Stomach smooth muscle (tissue), 2 donors: ENCODE results near the gene ABCC12.

Experiments
- H3K27ac ChIP-seq: one replicate; pipeline ENCODE4 v1.7.0; 2013; ENCODE audit warnings: mild to moderate bottlenecking, low read length, inconsistent platforms
- H3K27me3 ChIP-seq, 2 donors: one replicate each; pipeline ENCODE4 v1.7.0; 2013; ENCODE audit warnings: low read length in 2 of 2; ENCODE audit not compliant: insufficient read depth in 2 of 2, control insufficient read depth in 1 of 2
- H3K36me3 ChIP-seq, 2 donors: one replicate each; pipeline ENCODE4 v1.7.0; 2013; ENCODE audit warnings: low read length in 2 of 2; ENCODE audit not compliant: control insufficient read depth in 2 of 2, insufficient read depth in 2 of 2
- H3K4me1 ChIP-seq: one replicate; pipeline ENCODE4 v1.7.0; 2013; ENCODE audit warnings: low read length; ENCODE audit not compliant: control insufficient read depth, insufficient read depth
- H3K4me3 ChIP-seq, 2 donors: one replicate each; pipeline ENCODE4 v1.7.0; 2013; ENCODE audit warnings: low read length in 2 of 2
- H3K9ac ChIP-seq, 2 donors: one replicate each; pipeline ENCODE4 v1.7.0; 2013; ENCODE audit warnings: low read length in 2 of 2, mild to moderate bottlenecking in 1 of 2
- H3K9me3 ChIP-seq, 2 donors: one replicate each; pipeline ENCODE4 v1.7.0; 2013; ENCODE audit warnings: low read length in 2 of 2; ENCODE audit not compliant: control insufficient read depth in 2 of 2
- donor health status: healthy.
- donor health status: Pancreatic carcinoma.

The ABCC12 gene

DNA sequence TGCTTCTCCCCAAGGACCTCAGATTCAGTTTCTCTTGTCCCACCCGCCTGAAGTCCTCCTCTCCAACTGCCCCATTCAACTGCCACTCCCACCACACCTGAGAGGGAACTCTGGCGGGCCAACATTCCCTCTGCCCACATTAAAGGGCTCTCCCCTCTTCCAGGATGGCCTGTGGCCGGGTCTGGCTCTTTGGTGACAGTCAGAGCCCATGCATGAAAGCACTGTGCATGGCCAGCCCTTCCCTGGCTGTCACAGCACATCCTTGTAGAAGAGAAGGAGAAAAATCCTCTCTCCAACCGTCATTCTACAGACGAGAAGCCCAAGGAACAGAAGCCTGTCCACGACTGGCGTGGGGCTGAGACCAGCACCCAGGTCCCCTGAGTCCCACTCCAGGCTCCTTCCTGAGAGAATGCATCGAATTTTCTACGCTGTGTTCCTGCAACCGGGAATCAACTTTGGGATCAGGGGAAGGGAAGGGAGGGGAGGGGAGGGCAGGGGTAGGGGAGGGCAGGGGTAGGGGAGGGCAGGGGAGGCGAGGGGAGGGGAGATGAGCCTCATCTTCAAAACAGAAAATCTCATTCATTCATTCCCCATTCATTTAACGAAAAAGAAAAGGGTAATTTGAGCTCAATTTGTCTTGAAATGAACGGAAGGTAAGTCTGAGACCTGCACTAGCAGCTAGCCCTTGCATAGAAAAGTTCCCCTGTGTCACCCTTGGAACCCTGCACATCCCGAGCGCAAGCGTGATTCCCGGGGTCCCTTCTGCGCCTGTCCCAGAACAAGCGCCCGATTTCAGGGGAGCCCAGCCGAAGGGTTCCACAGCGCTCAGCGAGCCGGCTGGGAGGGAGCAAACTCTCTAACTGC is at the start of gene ABCC12:
TSS of gene ABCC12 (minus strand) at position 68 of the 864 bp plus-strand sequence. CDS start 9,569 bp downstream, outside the sequence.
- peaks cover 0 to under 1% of the 10 kb centered on the region in 2 donors for H3K9me3 ChIP-seq
- H3K27ac ChIP-seq, result no peak within 1 kb of the TSS
- H3K9ac ChIP-seq, result no peak within 1 kb of the TSS
- H3K4me3 ChIP-seq, result no peak within 1 kb of the TSS
- peaks cover 6 to 11% of the 10 kb centered on the region in 2 donors for H3K27me3 ChIP-seq
- peaks cover 3% of the 10 kb centered on the region for H3K4me1 ChIP-seq
- no peaks in the 10 kb centered on the region for H3K36me3 ChIP-seq

DNA sequence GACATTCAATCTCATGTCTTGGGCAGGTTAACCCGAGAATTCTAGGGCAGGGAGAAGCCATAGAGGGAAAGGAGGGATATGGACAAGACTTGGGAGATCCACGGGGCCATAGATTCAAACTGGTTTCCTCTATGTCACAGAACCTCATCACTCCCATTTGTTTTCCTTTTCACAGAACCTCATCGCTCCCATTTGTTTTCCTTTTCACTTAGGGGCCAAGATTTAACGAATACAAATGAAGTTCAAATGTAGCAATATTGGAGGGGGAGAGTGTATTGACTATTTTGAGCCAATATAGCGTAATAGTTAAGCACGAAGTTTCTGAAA is 49.0 kb upstream of the ABCC12 start:
- Histone ChIP-seq H3K27ac (no peak overlapping the region), H3K4me1 (no peaks in the 10 kb centered on the region), H3K9me3 (no peaks in the 10 kb centered on the region), H3K27me3 (peaks cover 2 to 6% of the 10 kb centered on the region in 2 donors), H3K4me3 (no peak overlapping the region), H3K9ac (no peak overlapping the region), H3K36me3 (no peaks in the 10 kb centered on the region)

DNA sequence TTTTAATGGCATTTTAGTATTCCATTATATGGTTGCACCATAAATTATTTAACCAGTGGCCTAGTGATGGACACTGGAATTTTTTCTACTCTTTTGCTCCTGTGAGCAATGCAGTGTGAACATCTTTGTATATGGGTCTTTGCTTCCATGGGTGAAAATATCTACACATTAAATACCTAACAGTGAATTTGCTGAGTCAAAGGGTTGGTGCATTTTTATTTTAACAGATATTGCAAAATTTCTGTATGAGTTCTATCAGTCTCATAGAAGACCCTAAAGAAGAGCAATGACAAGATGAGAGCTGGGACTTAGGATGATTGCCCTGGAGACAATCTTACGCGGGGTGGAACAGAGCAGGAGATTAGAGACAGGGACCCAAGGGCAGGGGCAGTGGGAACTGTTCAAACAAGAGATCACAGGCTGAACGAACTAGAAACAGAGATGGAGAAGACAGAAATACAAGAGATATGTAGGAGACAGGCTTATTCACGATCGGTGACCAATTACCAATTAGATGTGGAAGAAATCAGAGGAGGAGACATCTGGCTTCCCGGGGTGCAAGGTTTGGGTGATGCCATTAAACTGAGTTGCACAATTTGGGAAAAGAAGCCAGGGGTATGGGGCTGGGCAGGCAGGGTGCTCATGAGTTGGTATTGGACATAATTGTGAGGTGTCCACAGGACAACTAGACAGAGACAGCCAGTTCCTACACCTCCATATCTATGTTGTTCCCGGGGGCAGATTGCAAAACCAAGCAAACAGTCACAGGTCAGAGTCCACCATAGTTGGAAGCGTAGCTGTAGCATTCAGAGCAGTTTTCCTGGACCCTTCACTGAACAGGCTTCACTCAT is 48.4 kb upstream of the ABCC12 start:
- Histone ChIP-seq H3K27ac (no peak overlapping the region), H3K36me3 (no peaks in the 10 kb centered on the region), H3K9me3 (no peaks in the 10 kb centered on the region), H3K4me1 (no peaks in the 10 kb centered on the region), H3K27me3 (peaks cover 2 to 5% of the 10 kb centered on the region in 2 donors), H3K9ac (no peak overlapping the region), H3K4me3 (no peak overlapping the region)

DNA sequence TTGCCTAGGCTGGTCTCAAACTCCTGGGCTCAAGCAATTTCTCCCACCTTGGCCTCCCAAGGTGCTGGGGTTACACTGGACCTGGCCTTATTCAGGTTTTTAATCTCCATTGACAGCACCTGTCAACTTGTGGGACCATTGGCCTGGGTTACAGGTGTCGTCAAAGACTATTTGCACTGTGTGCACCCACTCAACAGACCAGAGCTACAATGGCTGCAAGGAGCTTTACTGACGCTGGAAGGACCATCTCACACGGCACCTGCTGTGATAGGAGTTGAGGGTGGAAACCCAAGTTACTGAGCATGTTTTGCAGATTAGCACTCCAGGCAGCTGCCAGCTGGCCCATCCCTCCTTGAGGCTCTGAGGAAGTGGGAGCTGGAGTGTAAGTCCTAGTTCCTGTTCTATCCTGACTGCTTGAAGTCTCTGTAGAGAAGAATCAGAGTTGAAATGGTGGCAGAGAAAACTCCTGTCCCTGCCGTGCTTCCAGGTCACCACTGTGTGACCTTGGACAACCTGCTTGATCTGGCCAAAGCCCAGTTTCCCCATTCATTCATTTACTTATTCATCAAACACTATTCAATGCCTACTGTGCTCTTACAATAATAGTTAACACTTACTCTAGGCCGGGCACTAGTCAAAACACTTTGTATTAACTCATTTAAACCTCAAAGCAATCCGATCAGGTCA is 45.9 kb upstream of the ABCC12 start:
- Histone ChIP-seq H3K4me1 (no peaks in the 10 kb centered on the region), H3K9me3 (no peaks in the 10 kb centered on the region), H3K27me3 (peaks cover 0 to 2% of the 10 kb centered on the region in 2 donors), H3K4me3 (no peak overlapping the region), H3K27ac (no peak overlapping the region), H3K9ac (no peak overlapping the region), H3K36me3 (no peaks in the 10 kb centered on the region)

DNA sequence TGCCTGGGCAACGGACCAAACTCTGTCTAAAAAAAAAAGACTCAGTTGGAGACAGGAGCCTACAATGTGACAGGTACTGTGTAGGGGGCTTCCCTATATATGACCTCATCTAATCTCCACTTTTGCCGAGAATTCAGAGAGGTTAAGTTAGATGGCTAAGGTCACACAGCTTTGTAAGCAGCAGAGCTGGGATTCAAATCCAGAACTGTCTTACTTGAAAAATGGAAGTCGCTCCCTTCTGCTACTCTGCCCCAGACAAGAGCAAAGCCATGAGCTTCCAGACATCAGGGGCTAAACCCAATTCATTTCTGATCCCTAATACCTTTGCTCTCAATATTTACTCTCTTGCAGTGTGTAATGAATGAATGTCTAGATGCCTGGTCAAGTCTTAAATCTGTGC is 41.5 kb upstream of the ABCC12 start:
- no peak overlapping the region for H3K9ac ChIP-seq
- no peak overlapping the region for H3K27ac ChIP-seq
- no peaks in the 10 kb centered on the region for H3K4me1 ChIP-seq
- H3K36me3 ChIP-seq, result no peaks in the 10 kb centered on the region
- H3K9me3 ChIP-seq, result no peaks in the 10 kb centered on the region
- no peaks in the 10 kb centered on the region for H3K27me3 ChIP-seq
- no peak overlapping the region for H3K4me3 ChIP-seq

DNA sequence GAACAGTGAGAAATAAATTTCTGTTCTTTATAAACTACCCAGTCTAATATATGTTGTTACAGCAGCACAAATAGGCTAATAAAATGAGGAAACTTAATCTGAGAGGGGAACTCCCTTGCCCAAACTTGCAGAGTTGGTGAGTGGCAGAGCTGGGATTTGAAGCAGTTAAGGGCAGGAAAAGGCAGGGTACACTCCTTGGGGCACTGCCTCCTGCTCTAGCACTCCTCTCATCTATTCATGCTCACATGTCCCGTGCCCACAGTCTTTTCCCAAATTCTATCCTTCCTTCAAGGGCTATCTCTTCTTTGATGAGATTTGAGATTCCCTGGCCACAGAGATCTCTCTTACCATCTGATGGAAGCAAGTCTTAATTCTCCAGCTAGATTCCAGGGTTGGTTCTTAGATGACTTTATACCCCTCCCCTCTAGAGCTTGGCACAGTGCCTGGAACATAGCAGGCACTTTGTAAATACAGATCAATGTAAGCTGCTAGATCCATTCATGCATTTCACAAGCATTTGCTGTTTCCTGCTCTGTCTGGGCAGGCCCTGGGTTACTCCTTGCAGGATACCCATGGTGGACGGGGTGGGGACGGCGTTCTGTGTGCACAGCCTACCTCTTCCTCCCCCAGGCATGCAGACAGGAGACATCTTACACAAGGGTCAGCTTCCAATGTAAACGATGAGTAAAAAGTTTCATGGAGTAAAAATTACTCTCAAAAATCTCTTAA is 39.2 kb upstream of the ABCC12 start:
- no peak overlapping the region for H3K27ac ChIP-seq
- no peaks in the 10 kb centered on the region for H3K36me3 ChIP-seq
- no peaks in the 10 kb centered on the region for H3K4me1 ChIP-seq
- H3K4me3 ChIP-seq, result no peak overlapping the region
- no peaks in the 10 kb centered on the region for H3K27me3 ChIP-seq
- no peak overlapping the region for H3K9ac ChIP-seq
- H3K9me3 ChIP-seq, result no peaks in the 10 kb centered on the region

DNA sequence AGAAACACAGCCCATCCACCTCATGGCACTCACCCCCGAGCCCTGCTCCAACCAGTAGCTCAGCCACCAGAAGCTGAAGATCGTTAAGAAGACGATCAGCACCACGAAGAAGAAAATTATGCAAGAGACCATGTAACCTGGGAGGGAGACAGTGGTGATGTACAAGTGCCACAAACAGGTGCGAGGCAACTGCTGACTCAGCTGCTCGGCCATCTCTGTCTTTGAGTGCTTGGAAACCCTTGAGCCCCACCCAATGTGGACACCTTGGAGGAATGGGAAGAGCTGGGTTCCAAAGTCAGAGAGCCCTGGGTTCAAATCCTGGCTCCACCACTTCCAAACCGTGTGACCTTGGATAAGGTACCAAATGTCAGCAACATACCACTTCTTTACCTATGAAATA is 38.1 kb upstream of the ABCC12 start:
- Histone ChIP-seq H3K4me1 (no peaks in the 10 kb centered on the region), H3K36me3 (no peaks in the 10 kb centered on the region), H3K9ac (no peak overlapping the region), H3K4me3 (no peak overlapping the region), H3K9me3 (no peaks in the 10 kb centered on the region), H3K27me3 (no peaks in the 10 kb centered on the region), H3K27ac (no peak overlapping the region)

DNA sequence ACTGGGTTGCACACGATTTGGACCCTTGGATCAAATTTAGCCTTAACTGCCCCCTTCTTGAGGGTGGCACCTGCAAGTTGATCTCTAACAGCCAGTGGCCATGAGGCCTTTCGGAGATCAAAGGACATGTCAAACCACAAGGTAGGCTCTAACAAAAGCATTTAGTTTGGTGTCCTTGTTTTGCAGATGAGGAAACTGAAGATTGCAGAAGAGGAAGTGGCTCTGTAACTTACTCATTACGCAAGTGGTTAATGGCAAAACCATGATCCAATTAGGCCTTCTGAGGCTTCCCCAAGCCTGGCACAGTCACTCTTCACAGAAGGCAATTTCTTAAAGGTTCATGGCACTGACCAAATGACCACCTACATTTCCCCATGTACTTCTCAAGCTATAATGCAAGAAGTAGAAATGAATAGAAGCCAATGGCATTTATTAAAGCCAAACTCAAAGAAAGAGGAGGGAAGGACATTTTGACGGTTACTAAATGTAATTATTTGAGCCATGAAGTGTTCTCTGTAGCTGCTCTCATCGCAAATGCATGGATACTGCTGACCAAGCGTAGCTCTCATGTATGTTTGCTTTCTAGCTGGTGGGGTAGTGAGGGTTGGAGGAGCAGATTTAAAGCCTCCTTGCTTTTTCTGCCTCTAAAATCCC is 32.8 kb upstream of the ABCC12 start:
- Histone ChIP-seq H3K27ac (no peak overlapping the region), H3K4me1 (no peaks in the 10 kb centered on the region), H3K9me3 (no peaks in the 10 kb centered on the region), H3K27me3 (peaks cover 0 to 2% of the 10 kb centered on the region in 2 donors), H3K9ac (no peak overlapping the region), H3K4me3 (no peak overlapping the region), H3K36me3 (no peaks in the 10 kb centered on the region)

DNA sequence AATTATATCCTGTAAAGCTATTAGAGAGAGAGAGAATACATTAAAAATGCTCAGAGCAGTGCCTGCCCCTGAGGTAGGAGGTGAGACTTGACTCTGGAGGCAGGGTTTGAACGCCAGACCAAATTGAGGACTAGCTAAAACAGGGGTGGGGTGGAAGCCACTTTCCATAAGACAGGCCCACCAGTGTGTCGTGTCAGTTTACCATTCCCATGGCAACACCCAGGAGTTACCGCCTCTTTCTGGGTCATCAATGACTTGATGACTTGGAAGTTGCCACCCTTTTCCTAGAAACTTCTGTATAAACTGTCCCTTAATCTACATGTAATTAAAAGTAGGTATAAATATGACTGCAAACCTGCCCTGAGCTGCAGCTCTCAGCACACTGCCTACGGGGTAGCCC is 32.0 kb upstream of the ABCC12 start:
- no peak overlapping the region for H3K27ac ChIP-seq
- H3K9me3 ChIP-seq, result no peaks in the 10 kb centered on the region
- no peak overlapping the region for H3K4me3 ChIP-seq

DNA sequence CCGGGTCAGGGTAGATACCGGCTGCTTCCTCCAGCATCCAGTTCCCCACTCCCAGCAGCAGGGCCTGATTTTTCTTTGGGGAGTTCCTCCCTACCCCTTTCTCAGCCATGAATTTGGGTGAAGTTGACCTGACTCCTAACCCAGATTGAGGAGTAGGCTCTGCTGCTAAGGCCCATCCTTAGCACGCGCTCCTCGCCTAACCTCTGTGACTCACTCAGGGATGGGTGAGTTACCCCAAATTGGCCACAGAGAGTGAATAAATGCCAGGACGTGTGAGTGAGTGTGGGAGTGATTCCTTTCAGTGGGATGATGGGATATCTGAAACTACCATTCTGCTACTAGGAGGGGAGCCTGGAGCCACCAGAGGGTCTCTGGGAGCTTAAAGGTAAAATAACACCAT is 28.9 kb upstream of the ABCC12 start:
- no peaks in the 10 kb centered on the region for H3K4me1 ChIP-seq
- H3K27ac ChIP-seq, result no peak overlapping the region
- no peaks in the 10 kb centered on the region for H3K9me3 ChIP-seq
- H3K9ac ChIP-seq, result no peak overlapping the region
- H3K27me3 ChIP-seq, result peaks cover 0 to 2% of the 10 kb centered on the region in 2 donors
- no peak overlapping the region for H3K4me3 ChIP-seq
- H3K36me3 ChIP-seq, result no peaks in the 10 kb centered on the region

More for the DNA sequence above, 32.0 kb upstream of the ABCC12 start:
- no peaks in the 10 kb centered on the region for H3K4me1 ChIP-seq
- no peak overlapping the region for H3K9ac ChIP-seq
- H3K27me3 ChIP-seq, result peaks cover 0 to 2% of the 10 kb centered on the region in 2 donors
- no peaks in the 10 kb centered on the region for H3K36me3 ChIP-seq
